NCI-H146 treated with DMSO at 0.1 percent for 48 hours (cell line): ENCODE data around the gene MAD2L1BP.
A peak's percentile ranks its signal among the peaks of the same experiment; 100 is the strongest.
"Not testable (repeated sequence)": the region's sequence is repeated elsewhere in the genome, so short reads cannot be mapped to it uniquely, and the experiment has no call there.

ENCODE experiments used
- DNase-seq: peaks from one replicate; lab custom pipeline; 2025; ENCODE audit not compliant: unreplicated experiment; lab: John Stamatoyannopoulos, UW

MAD2L1BP gene

GRCh38 chr6:43625393-43625992 is 10.1 kb upstream of the MAD2L1BP start:
- DNase-seq, result no peak

- DNase-seq, result peak; percentile 80
These were observed 8.4 kb upstream of the MAD2L1BP start for GRCh38 chr6:43627008-43627825.

- peak; percentile 62 for DNase-seq
These were observed 7.1 kb upstream of the MAD2L1BP start for GRCh38 chr6:43628393-43629103.

GRCh38 chr6:43629104-43629504 is 6.5 kb upstream of the MAD2L1BP start, which contains the start of gene GTPBP2:
Gene GTPBP2 (minus strand): TSS chr6:43629264. CDS start chr6:43629162, 102 bp downstream.
- peak; percentile 99 for DNase-seq

- peak; percentile 95 for DNase-seq
These were observed 5.9 kb upstream of the MAD2L1BP start for GRCh38 chr6:43629505-43630300.

GRCh38 chr6:43630980-43631619 is 4.5 kb upstream of the MAD2L1BP start:
- no peak for DNase-seq

GRCh38 chr6:43633002-43633401 is 2.6 kb upstream of the MAD2L1BP start:
- DNase-seq, result not testable (repeated sequence)

- no peak for DNase-seq
These were observed 837 bp upstream of the MAD2L1BP start for GRCh38 chr6:43634702-43635303.

- no peak for DNase-seq
These were observed 644 bp downstream of the MAD2L1BP start for GRCh38 chr6:43636308-43636659.

GRCh38 chr6:43639984-43640800 is 4.6 kb downstream of the MAD2L1BP start:
- no peak for DNase-seq

GRCh38 chr6:43644940-43645612 is 9.4 kb downstream of the MAD2L1BP start, which contains the start of gene RSPH9:
Gene RSPH9 (plus strand): TSS chr6:43645036. CDS start chr6:43645099, 63 bp downstream.
- DNase-seq, result no peak

GRCh38 chr6:43645613-43645964 is 9.9 kb downstream of the MAD2L1BP start:
- no peak for DNase-seq

- DNase-seq, result peak; percentile 16
These were observed 12.0 kb downstream of the MAD2L1BP start for GRCh38 chr6:43647613-43648012.

GRCh38 chr6:43648248-43648647 is 12.6 kb downstream of the MAD2L1BP start:
- no peak for DNase-seq

GRCh38 chr6:43652822-43653221 is 17.2 kb downstream of the MAD2L1BP start:
- not testable (repeated sequence) for DNase-seq

GRCh38 chr6:43657221-43657802 is 21.7 kb downstream of the MAD2L1BP start:
- no peak for DNase-seq

GRCh38 chr6:43658161-43658560 is 22.5 kb downstream of the MAD2L1BP start:
- no peak for DNase-seq

GRCh38 chr6:43662948-43663347 is 27.3 kb downstream of the MAD2L1BP start:
- DNase-seq, result not testable (repeated sequence)
